Thyroid gland (tissue), 4 donors: ENCODE measurements around the gene CLMN. TPM values are rescaled to one million over a fixed set of nuclear protein-coding genes. Genes with fewer than 3 reads are reported as not detected.
A peak's percentile ranks its signal among the peaks of the same experiment; 100 is the strongest.

Experiments used
- DNase-seq, 2 donors: peaks; one replicate each; pipeline ENCODE4 v3.0.0-alpha.2; 2019
- H3K27ac ChIP-seq, 3 donors: fragments of 200-600 bp; sonication (generic); 1 replicate in 2 of 3; 2 replicates in 1 of 3; pipeline ENCODE4 v1.5.1; 2016 to 2019; ENCODE audit warnings: mild to moderate bottlenecking in 1 of 3, moderate library complexity in 1 of 3
- H3K27me3 ChIP-seq: fragments of 200-600 bp; sonication (generic); one replicate; pipeline ENCODE4 v1.5.1; 2019
- H3K36me3 ChIP-seq, 2 donors: fragments of 200-600 bp; sonication (generic); one replicate each; pipeline ENCODE4 v1.5.1; 2016 to 2019
- H3K4me1 ChIP-seq, 2 donors: fragments of 200-600 bp; sonication (generic); one replicate each; pipeline ENCODE4 v1.5.1; 2017 to 2019
- H3K4me3 ChIP-seq, 3 donors: fragments of 200-600 bp; sonication (generic); replicated peaks in 1 of 3; 1 replicate in 2 of 3; 2 replicates in 1 of 3; pipeline ENCODE4 v1.5.1; 2016; ENCODE audit warnings: mild to moderate bottlenecking in 1 of 3
- H3K9me3 ChIP-seq: fragments of 200-600 bp; sonication (generic); one replicate; pipeline ENCODE4 v1.5.1; 2017
- POLR2A ChIP-seq, 2 donors: fragments of 450-650 bp; IDR thresholded peaks; one replicate each; pipeline ENCODE4 v1.6.1; 2017; ENCODE audit warnings: antibody characterized with exemption in 2 of 2, mild to moderate bottlenecking in 2 of 2, moderate library complexity in 1 of 2
- WGBS, 2 donors: methylation state at CpG; one replicate each; pipeline ENCODE4 v1.1.5; 2017; 5-methylcytosine and 5-hydroxymethylcytosine counted together
- intact Hi-C: fragments of 100-400 bp; cut with DNase I; formaldehyde crosslinking; loops from one replicate; pipeline ENCODE4 v1.15.1; 2023
- total RNA-seq, 4 donors: library from RNA; depleted of rRNA; stranded (reverse); fragments of >200 nt; gene quantifications; one replicate each; pipeline ENCODE4 v1.2.3, GENCODE V29; 2016
- TF ChIP-seq, protein P1 (sequence below), 6 experiments: fragments of 200-600 bp in 3 of 6; fragments of 450-650 bp in 3 of 6; sonication (generic) in 3 of 6; IDR thresholded peaks; one replicate each; pipeline ENCODE4 v1.5.1; 2016 to 2019; ENCODE audit warnings: antibody characterized with exemption in 6 of 6, mild to moderate bottlenecking in 2 of 6, inconsistent platforms in 1 of 6, moderate library complexity in 1 of 6

The CLMN gene
- total RNA-seq, 4 donors from 2014 or later, result 15.3 to 29.9 (median 17.8) TPM

DNA sequence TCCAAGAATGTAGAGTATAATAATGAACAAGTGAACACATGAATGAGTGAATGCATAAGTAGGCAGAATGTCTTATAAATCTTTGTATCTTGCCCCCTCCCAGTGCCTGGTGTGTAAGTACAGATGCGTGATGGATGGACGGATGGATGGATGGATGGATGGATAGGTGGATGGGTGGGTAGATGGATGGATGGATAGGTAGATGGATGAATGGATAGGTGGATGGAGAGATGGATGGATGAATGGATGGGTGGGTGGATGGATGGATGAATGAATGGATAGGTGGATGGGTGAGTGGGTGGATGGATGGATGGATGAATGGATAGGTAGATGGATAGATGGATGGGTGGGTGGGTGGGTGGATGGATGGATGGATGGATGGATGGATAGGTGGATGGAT lies 74.4 kb downstream of the CLMN start:
- no peak for TF ChIP-seq POLR2A (IDR thresholded peaks at IDR 0.05)
- TF ChIP-seq, protein P1, sequence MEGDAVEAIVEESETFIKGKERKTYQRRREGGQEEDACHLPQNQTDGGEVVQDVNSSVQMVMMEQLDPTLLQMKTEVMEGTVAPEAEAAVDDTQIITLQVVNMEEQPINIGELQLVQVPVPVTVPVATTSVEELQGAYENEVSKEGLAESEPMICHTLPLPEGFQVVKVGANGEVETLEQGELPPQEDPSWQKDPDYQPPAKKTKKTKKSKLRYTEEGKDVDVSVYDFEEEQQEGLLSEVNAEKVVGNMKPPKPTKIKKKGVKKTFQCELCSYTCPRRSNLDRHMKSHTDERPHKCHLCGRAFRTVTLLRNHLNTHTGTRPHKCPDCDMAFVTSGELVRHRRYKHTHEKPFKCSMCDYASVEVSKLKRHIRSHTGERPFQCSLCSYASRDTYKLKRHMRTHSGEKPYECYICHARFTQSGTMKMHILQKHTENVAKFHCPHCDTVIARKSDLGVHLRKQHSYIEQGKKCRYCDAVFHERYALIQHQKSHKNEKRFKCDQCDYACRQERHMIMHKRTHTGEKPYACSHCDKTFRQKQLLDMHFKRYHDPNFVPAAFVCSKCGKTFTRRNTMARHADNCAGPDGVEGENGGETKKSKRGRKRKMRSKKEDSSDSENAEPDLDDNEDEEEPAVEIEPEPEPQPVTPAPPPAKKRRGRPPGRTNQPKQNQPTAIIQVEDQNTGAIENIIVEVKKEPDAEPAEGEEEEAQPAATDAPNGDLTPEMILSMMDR (IDR thresholded peaks at IDR 0.05), result no peak
- peaks cover 39% of the 10 kb centered on the region in 2 donors for H3K4me1 ChIP-seq
- no peaks in the 10 kb centered on the region for H3K9me3 ChIP-seq
- no peaks in the 10 kb centered on the region for H3K27me3 ChIP-seq
- intact Hi-C loops, result no loop called here
- DNase-seq, result no peak
- no peak overlapping the region for H3K27ac ChIP-seq
- 97 to 99% methylated on average over 2 of the region's 2 CpGs for WGBS, 2 donors
- no peak overlapping the region for H3K4me3 ChIP-seq
- no peaks in the 10 kb centered on the region for H3K36me3 ChIP-seq

DNA sequence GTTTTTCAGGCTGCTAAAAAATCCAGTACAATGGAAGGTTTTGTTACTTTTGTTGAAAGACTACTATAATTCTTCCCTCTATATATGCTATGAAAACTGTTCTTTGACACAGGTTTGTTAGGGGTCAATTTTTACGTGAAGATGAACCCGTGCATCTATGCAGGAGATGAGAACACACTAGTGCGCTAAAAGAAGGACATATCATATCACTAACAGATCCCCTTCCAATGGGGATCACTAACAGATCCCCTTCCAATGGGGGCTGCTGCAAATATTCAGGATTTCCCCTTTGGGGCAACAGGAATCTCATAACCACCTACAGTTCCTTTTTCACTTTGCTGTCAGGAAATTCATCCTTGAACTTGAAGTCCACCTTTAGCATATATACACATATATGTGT lies 75.1 kb downstream of the CLMN start:
- 95 to 97% methylated on average over 3 of the region's 3 CpGs for WGBS, 2 donors
- TF ChIP-seq, protein P1 (IDR thresholded peaks at IDR 0.05), result no peak
- TF ChIP-seq POLR2A (IDR thresholded peaks at IDR 0.05), result no peak
- Histone ChIP-seq H3K4me1 (peaks cover 36% of the 10 kb centered on the region in 2 donors), H3K4me3 (no peak overlapping the region), H3K27me3 (no peaks in the 10 kb centered on the region), H3K27ac (no peak overlapping the region), H3K9me3 (no peaks in the 10 kb centered on the region), H3K36me3 (no peaks in the 10 kb centered on the region)
- intact Hi-C loops, result no loop called here
- no peak for DNase-seq

DNA sequence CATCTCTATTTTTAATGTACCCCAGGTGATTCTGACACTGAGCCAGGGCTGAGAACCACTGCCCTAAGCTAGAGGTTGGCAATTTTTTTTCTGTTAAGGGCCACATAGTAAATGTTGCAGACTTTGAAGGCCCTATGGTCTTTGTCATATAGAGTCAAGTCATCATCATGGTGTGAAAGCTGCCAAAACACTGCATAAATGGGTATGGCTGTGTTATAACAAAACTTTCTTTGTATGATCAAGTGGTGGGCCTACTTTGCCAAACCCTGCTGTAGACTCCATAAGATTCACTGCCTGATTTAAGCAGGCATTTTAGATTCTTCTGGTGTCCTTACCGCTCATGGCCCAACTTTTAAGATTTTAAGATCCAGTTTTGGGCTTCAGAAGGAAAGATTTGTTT lies 76.8 kb downstream of the CLMN start:
- no peaks in the 10 kb centered on the region for H3K9me3 ChIP-seq
- intact Hi-C loops, result no loop called here
- TF ChIP-seq, protein P1 (IDR thresholded peaks at IDR 0.05), result no peak
- TF ChIP-seq POLR2A (IDR thresholded peaks at IDR 0.05), result no peak
- no peak for DNase-seq
- peaks cover 30 to 31% of the 10 kb centered on the region in 2 donors for H3K4me1 ChIP-seq
- no peaks in the 10 kb centered on the region for H3K27me3 ChIP-seq
- 97 to 100% methylated on average over 1 of the region's 1 CpG for WGBS, 2 donors
- H3K27ac ChIP-seq, result no peak overlapping the region
- no peaks in the 10 kb centered on the region for H3K36me3 ChIP-seq
- H3K4me3 ChIP-seq, result no peak overlapping the region

DNA sequence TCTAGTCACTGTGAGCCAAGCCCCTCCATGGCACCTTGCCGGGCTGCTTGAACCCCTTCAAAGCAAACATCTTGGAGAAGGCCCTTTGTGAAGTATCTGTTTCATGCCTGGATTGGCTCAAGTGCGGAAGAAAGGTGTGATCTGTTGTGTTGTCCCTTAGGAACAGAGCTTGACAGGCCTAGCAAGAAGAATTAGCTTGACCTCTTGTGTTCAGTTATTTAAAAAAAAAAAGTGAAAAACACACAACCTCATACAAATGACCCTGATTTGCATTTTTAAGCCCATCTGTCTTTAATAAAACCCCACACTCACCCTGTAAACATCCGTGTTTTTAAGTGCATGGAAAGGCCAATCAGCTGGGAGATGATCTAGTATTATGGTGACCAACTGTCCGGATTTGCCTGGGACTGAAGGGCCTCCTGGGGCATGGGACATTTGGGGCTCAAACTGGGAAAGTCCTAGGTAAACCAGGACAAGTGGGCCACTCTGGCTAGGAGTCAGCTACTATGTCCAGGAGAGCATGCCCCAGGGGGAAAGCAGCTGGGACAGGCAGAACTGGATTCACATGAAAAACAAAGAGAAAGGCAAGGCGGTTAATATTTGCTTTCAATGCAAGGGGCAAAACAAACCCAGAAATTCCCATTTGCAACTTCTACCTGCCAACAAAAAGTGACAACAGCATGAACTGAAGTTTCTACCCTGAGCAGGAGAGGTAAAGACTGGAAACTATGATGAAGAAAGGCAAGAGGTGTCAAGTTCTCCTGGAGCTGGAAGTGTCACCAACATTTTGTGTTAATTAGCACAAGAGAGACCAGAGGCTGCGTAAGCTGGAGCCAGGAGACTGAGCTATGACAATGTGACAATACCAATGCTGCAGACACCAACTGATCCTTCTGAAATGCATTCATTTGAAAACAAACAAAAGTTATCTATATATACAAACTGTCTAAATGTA lies 78.6 kb downstream of the CLMN start:
- Histone ChIP-seq H3K4me1 (peaks cover 43 to 47% of the 10 kb centered on the region in 2 donors), H3K4me3 (no peak overlapping the region), H3K27me3 (no peaks in the 10 kb centered on the region), H3K36me3 (no peaks in the 10 kb centered on the region), H3K9me3 (no peaks in the 10 kb centered on the region), H3K27ac (peak overlapping the region in 2 of 3 donors; percentile 13 to 24)
- intact Hi-C loops, result no loop called here
- 58 to 59% methylated on average over 6 of the region's 6 CpGs for whole genome bisulfite sequencing, 2 donors
- peak in 1 of 2 donors; percentile 36 for DNase-seq
- TF ChIP-seq POLR2A (IDR thresholded peaks at IDR 0.05), result no peak
- TF ChIP-seq, protein P1 (IDR thresholded peaks at IDR 0.05), result no peak
